HL-60 (cell line): Measurements from ENCODE around the gene SEMA7A.

ENCODE experiments used
- POLR2AphosphoS5 ChIP-seq: IDR thresholded peaks from 2 replicates; pipeline ENCODE4 v1.6.1; 2012; ENCODE audit warnings: low read depth
- TF ChIP-seq, protein P1 (sequence below): IDR thresholded peaks from one replicate; pipeline ENCODE4 v1.5.1; 2011; ENCODE audit warnings: low read length, control low read depth, inconsistent platforms; ENCODE audit not compliant: insufficient read depth

DNA sequence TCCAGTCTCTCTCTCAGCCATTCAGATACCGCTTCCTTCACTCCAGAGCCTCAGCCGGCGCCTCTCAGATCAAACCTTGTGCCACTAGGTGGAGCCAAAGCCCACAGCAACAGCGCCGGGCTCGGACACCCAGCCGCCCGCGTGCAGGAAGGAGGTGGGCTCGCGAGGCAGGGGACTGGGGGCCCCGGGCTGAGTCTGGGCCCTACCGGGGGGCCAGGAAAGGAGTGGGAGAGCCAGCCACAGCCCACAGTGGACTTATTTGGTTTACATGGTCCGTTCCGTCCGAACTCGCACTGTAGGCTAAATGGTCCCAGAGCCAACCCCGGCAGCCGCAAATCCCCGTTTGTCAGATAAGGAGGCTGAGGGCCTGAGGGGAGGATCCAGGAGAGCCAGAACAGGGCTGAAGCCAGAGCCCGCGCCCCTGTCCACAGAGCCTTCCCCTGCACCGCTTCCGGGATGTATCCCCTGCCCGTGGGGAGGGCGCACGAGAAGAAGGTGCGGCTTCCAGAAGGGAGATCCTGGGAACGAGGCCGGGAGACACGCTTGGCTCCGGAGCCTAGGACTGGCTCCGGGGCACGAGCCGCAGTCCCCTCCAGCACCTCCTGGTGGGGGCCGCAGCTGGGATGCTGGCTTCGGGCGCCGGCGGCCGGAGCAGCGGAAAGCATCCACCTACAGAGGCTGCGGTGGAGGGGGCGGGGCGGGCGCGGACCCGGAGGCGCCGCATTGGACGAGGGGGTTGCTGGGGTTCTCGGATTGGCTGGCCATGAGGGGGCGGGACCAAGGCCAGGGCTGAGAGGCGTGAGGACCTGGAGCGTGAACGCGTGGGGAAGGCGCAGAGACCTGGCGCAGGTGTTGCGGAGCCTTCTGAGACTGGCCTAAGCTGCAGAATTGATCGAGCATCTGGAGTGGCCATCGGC, 59.8 kb downstream of the SEMA7A start:
- TF ChIP-seq, protein P1, sequence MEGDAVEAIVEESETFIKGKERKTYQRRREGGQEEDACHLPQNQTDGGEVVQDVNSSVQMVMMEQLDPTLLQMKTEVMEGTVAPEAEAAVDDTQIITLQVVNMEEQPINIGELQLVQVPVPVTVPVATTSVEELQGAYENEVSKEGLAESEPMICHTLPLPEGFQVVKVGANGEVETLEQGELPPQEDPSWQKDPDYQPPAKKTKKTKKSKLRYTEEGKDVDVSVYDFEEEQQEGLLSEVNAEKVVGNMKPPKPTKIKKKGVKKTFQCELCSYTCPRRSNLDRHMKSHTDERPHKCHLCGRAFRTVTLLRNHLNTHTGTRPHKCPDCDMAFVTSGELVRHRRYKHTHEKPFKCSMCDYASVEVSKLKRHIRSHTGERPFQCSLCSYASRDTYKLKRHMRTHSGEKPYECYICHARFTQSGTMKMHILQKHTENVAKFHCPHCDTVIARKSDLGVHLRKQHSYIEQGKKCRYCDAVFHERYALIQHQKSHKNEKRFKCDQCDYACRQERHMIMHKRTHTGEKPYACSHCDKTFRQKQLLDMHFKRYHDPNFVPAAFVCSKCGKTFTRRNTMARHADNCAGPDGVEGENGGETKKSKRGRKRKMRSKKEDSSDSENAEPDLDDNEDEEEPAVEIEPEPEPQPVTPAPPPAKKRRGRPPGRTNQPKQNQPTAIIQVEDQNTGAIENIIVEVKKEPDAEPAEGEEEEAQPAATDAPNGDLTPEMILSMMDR: peak; percentile 69
- no peak for TF ChIP-seq POLR2AphosphoS5
